HCT116 (cell line): ENCODE data around the gene CYP21A2. TPM values are rescaled to one million over a fixed set of nuclear protein-coding genes. Genes with fewer than 3 reads are reported as not detected.
"Not testable (repeated sequence)": the region's sequence is repeated elsewhere in the genome, so short reads cannot be mapped to it uniquely, and the experiment has no call there.

Experiments
- ATAC-seq: fragments of 200-7000 bp; cut with Tn5 transposase; 2 replicates; pipeline ENCODE4 v1.9.1; 2020; ENCODE audit warnings: mild to moderate bottlenecking, moderate library complexity
- BruUV-seq: library from RNA; stranded (reverse); fragments of 400-500 nt; replicated peaks from 2 replicates; lab custom pipeline; 2021; lab: Mats Ljungman, UMichigan
- CTCF ChIA-PET: fragments of 300-600 bp; sonication (Branson Sonifier 250); formaldehyde crosslinking; loops from one replicate; lab custom pipeline; 2021; ENCODE audit warnings: antibody characterized with exemption; lab: Charles Lee
- POLR2A ChIA-PET: fragments of 300-600, 350-600 bp; sonication (Branson Sonifier 250); formaldehyde crosslinking; loops from one replicate; lab custom pipeline; 2021; ENCODE audit warnings: antibody characterized with exemption; lab: Charles Lee
- RAD21 ChIA-PET, 2 experiments: fragments of 300-600 bp; sonication (Branson Sonifier 250); formaldehyde crosslinking; loops; one replicate each; lab custom pipeline; 2023; ENCODE audit warnings: low total read pairs in 2 of 2; ENCODE audit not compliant: uncharacterized antibody in 2 of 2, unreplicated experiment in 2 of 2, low non-redundant PET in 1 of 2; lab: Charles Lee
- DNase-seq: peaks from one replicate; pipeline ENCODE4 v3.0.0-alpha.2; 2010; ENCODE audit warnings: low read depth, low spot score
- H2AFZ ChIP-seq: fragments of 200-600 bp; shearing (Covaris generic), sonication (generic); 2 replicates; pipeline ENCODE4 v1.6.1; 2017; ENCODE audit warnings: low read depth, mixed run types, mixed read lengths, antibody characterized with exemption, low read length; ENCODE audit not compliant: poor library complexity, severe bottlenecking
- H3K27ac ChIP-seq: 2 replicates; pipeline ENCODE4 v1.5.1; 2012; ENCODE audit warnings: low read depth, low read length
- H3K27me3 ChIP-seq: fragments of 200-600 bp; sonication (generic); 2 replicates; pipeline ENCODE4 v1.6.1; 2016; ENCODE audit warnings: mixed run types, low read length, mixed read lengths; ENCODE audit not compliant: insufficient read depth
- H3K36me3 ChIP-seq, 2 experiments: fragments of 200-500 bp in 1 of 2; fragments of 200-600 bp in 1 of 2; sonication (Bioruptor generic) in 1 of 2; sonication (generic) in 1 of 2; 2 replicates each; pipeline versions ENCODE4 v1.5.1 to v1.6.1; 2014 to 2016; ENCODE audit warnings: low read length in 2 of 2, inconsistent platforms in 1 of 2, mixed read lengths in 1 of 2, mixed run types in 1 of 2; ENCODE audit not compliant: insufficient read depth in 2 of 2, control insufficient read depth in 1 of 2
- H3K4me1 ChIP-seq, 2 experiments: fragments of 200-600 bp in 1 of 2; sonication (generic) in 1 of 2; 2 replicates each; pipeline versions ENCODE4 v1.5.1 to v1.6.1; 2012 to 2017; ENCODE audit warnings: low read length in 2 of 2, inconsistent platforms in 1 of 2, mild to moderate bottlenecking in 1 of 2, mixed read lengths in 1 of 2, mixed run types in 1 of 2, moderate library complexity in 1 of 2; ENCODE audit not compliant: insufficient read depth in 2 of 2, control insufficient read depth in 1 of 2
- H3K4me2 ChIP-seq: fragments of 200-600 bp; sonication (generic); 2 replicates; pipeline ENCODE4 v1.6.1; 2017; ENCODE audit warnings: mixed run types, low read length, mixed read lengths
- H3K4me3 ChIP-seq, 2 experiments: fragments of 200-600 bp in 1 of 2; sonication (generic) in 1 of 2; replicated peaks in 1 of 2; 2 replicates each; pipeline ENCODE4 v1.5.1; 2011 to 2016; ENCODE audit warnings: low read length in 2 of 2, control low read depth in 1 of 2, low read depth in 1 of 2, mild to moderate bottlenecking in 1 of 2, mixed read lengths in 1 of 2, mixed run types in 1 of 2
- H3K79me2 ChIP-seq: fragments of 200-600 bp; sonication (generic); 2 replicates; pipeline ENCODE4 v1.6.1; 2017; ENCODE audit warnings: mild to moderate bottlenecking, mixed run types, low read length, moderate library complexity, mixed read lengths; ENCODE audit not compliant: insufficient read depth
- H3K9ac ChIP-seq: fragments of 200-600 bp; sonication (generic); 2 replicates; pipeline ENCODE4 v1.6.1; 2016; ENCODE audit warnings: low read length, mixed read lengths
- H3K9me2 ChIP-seq: fragments of 200-600 bp; sonication (generic), shearing (Covaris generic); 2 replicates; pipeline ENCODE4 v1.6.1; 2017; ENCODE audit warnings: mixed run types, mild to moderate bottlenecking, moderate library complexity; ENCODE audit not compliant: insufficient read depth
- H3K9me3 ChIP-seq, 2 experiments: fragments of 200-500 bp in 1 of 2; fragments of 200-600 bp in 1 of 2; sonication (Bioruptor generic) in 1 of 2; sonication (generic) in 1 of 2; 2 replicates each; pipeline ENCODE4 v1.6.1; 2014 to 2017; ENCODE audit warnings: low read length in 2 of 2, mixed read lengths in 2 of 2, inconsistent platforms in 1 of 2, low read depth in 1 of 2, mild to moderate bottlenecking in 1 of 2, mixed run types in 1 of 2, moderate library complexity in 1 of 2; ENCODE audit not compliant: control insufficient read depth in 1 of 2, insufficient read depth in 1 of 2
- H4K20me1 ChIP-seq: fragments of 200-600 bp; sonication (generic), shearing (Covaris generic); 2 replicates; pipeline ENCODE4 v1.6.1; 2017; ENCODE audit warnings: mixed run types, mild to moderate bottlenecking, moderate library complexity; ENCODE audit not compliant: insufficient read depth
- intact Hi-C: fragments of 100-400 bp; cut with micrococcal nuclease; formaldehyde crosslinking; loops from 2 replicates; pipeline ENCODE4 v1.10.0; 2022
- total RNA-seq: library from RNA; stranded (reverse); gene quantifications from one replicate; pipeline ENCODE4 v1.2.1, GENCODE V29; 2021; ENCODE audit not compliant: unreplicated experiment

The CYP21A2 gene
- total RNA-seq, 1 experiment from 2014 or later: 1.4 TPM

DNA sequence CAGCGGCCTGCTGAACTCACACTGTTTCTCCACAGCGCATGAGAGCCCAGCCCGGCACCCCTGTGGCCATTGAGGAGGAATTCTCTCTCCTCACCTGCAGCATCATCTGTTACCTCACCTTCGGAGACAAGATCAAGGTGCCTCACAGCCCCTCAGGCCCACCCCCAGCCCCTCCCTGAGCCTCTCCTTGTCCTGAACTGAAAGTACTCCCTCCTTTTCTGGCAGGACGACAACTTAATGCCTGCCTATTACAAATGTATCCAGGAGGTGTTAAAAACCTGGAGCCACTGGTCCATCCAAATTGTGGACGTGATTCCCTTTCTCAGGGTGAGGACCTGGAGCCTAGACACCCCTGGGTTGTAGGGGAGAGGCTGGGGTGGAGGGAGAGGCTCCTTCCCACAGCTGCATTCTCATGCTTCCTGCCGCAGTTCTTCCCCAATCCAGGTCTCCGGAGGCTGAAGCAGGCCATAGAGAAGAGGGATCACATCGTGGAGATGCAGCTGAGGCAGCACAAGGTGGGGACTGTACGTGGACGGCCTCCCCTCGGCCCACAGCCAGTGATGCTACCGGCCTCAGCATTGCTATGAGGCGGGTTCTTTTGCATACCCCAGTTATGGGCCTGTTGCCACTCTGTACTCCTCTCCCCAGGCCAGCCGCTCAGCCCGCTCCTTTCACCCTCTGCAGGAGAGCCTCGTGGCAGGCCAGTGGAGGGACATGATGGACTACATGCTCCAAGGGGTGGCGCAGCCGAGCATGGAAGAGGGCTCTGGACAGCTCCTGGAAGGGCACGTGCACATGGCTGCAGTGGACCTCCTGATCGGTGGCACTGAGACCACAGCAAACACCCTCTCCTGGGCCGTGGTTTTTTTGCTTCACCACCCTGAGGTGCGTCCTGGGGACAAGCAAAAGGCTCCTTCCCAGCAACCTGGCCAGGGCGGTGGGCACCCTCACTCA, 1.4 kb downstream of the CYP21A2 start:
- H3K27ac ChIP-seq, H3K79me2 ChIP-seq, H2AFZ ChIP-seq, RAD21 ChIA-PET, H3K9me2 ChIP-seq, DNase-seq, CTCF ChIA-PET, H3K9ac ChIP-seq, POLR2A ChIA-PET, intact Hi-C loops, H4K20me1 ChIP-seq, H3K4me3 ChIP-seq, H3K4me1 ChIP-seq, BruUV-seq, H3K36me3 ChIP-seq, H3K9me3 ChIP-seq, H3K4me2 ChIP-seq, H3K27me3 ChIP-seq: not testable (repeated sequence)
- 0 out of 2 replicates have a peak, but pooled peaks have one; percentile 12 for ATAC-seq

DNA sequence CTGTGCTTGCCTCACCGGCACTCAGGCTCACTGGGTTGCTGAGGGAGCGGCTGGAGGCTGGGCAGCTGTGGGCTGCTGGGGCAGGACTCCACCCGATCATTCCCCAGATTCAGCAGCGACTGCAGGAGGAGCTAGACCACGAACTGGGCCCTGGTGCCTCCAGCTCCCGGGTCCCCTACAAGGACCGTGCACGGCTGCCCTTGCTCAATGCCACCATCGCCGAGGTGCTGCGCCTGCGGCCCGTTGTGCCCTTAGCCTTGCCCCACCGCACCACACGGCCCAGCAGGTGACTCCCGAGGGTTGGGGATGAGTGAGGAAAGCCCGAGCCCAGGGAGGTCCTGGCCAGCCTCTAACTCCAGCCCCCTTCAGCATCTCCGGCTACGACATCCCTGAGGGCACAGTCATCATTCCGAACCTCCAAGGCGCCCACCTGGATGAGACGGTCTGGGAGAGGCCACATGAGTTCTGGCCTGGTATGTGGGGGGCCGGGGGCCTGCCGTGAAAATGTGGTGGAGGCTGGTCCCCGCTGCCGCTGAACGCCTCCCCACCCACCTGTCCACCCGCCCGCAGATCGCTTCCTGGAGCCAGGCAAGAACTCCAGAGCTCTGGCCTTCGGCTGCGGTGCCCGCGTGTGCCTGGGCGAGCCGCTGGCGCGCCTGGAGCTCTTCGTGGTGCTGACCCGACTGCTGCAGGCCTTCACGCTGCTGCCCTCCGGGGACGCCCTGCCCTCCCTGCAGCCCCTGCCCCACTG, 2.3 kb downstream of the CYP21A2 start:
- H3K36me3 ChIP-seq, H3K9ac ChIP-seq, POLR2A ChIA-PET, intact Hi-C loops, H2AFZ ChIP-seq, H3K4me1 ChIP-seq, H3K27me3 ChIP-seq, CTCF ChIA-PET, H3K4me2 ChIP-seq, H3K4me3 ChIP-seq, H4K20me1 ChIP-seq, H3K27ac ChIP-seq, BruUV-seq, H3K79me2 ChIP-seq, H3K9me2 ChIP-seq, DNase-seq, RAD21 ChIA-PET, H3K9me3 ChIP-seq: not testable (repeated sequence)
- 0 out of 2 replicates have a peak, but pooled peaks have one; percentile 5 for ATAC-seq

DNA sequence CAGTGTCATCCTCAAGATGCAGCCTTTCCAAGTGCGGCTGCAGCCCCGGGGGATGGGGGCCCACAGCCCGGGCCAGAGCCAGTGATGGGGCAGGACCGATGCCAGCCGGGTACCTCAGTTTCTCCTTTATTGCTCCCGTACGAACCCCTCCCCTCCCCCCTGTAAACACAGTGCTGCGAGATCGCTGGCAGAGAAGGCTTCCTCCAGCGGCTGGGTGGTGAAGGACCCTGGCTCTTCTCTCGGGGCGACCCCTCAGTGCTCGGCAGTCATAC, 2.8 kb downstream of the CYP21A2 start:
- H3K4me1 ChIP-seq, BruUV-seq, intact Hi-C loops, H3K4me2 ChIP-seq, POLR2A ChIA-PET, CTCF ChIA-PET, RAD21 ChIA-PET, H3K9me2 ChIP-seq, H3K27me3 ChIP-seq, H4K20me1 ChIP-seq, DNase-seq, H2AFZ ChIP-seq, H3K36me3 ChIP-seq, H3K9ac ChIP-seq, H3K9me3 ChIP-seq, ATAC-seq, H3K27ac ChIP-seq, H3K4me3 ChIP-seq, H3K79me2 ChIP-seq: not testable (repeated sequence)

DNA sequence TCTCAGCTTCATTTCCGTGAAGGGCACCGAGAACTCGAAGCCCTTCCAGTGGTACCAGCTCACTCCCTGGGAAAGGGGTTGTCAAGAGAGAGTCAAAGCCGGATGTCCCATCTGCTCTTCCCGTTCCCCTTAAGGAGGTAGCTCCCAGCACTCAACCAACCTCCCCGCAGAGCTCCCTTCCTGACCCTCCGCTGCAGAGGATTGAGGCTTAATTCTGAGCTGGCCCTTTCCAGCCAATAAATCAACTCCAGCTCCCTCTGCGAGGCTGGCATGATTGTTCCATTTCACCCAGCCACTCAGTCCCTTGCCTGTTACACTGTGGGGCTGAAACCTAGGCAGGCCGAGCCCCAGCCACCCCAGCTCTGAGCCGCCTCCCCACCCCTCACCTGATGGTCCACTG, 3.2 kb downstream of the CYP21A2 start:
- intact Hi-C loops, CTCF ChIA-PET, H4K20me1 ChIP-seq, POLR2A ChIA-PET, H3K9ac ChIP-seq, H3K9me2 ChIP-seq, H3K36me3 ChIP-seq, H3K4me1 ChIP-seq, H3K79me2 ChIP-seq, BruUV-seq, H3K27ac ChIP-seq, H3K9me3 ChIP-seq, H3K4me3 ChIP-seq, RAD21 ChIA-PET, H3K27me3 ChIP-seq, H3K4me2 ChIP-seq, DNase-seq, H2AFZ ChIP-seq, ATAC-seq: not testable (repeated sequence)
